Mesenchymal stem cell (in vitro differentiated cells and primary cell): Measurements from ENCODE around the gene DNAJC13.
"Not testable (repeated sequence)": the region's sequence is repeated elsewhere in the genome, so short reads cannot be mapped to it uniquely, and the experiment has no call there.

ENCODE experiments used
- DNase-seq: peaks from one replicate; pipeline ENCODE4 v3.0.0-alpha.2; 2013
- H2AFZ ChIP-seq: one replicate; pipeline ENCODE4 v1.6.1; 2013; ENCODE audit warnings: low read depth, mild to moderate bottlenecking, control low read depth, inconsistent platforms, low read length, moderate library complexity
- H2AK5ac ChIP-seq: 2 replicates; pipeline ENCODE4 v1.6.1; 2013; ENCODE audit warnings: low read length, moderate library complexity, mild to moderate bottlenecking, inconsistent platforms; ENCODE audit not compliant: severe bottlenecking
- H2BK120ac ChIP-seq: one replicate; pipeline ENCODE4 v1.6.1; 2013; ENCODE audit warnings: low read depth, mild to moderate bottlenecking, inconsistent platforms, low read length, moderate library complexity
- H2BK12ac ChIP-seq, 2 experiments: one replicate each; pipeline ENCODE4 v1.6.1; 2013; ENCODE audit warnings: inconsistent platforms in 2 of 2, low read length in 2 of 2, mild to moderate bottlenecking in 2 of 2, moderate library complexity in 2 of 2, control low read depth in 1 of 2
- H2BK15ac ChIP-seq: one replicate; pipeline ENCODE4 v1.6.1; 2013; ENCODE audit warnings: mild to moderate bottlenecking, low read depth, inconsistent platforms; ENCODE audit not compliant: poor library complexity, severe bottlenecking
- H2BK5ac ChIP-seq: 2 replicates; pipeline ENCODE4 v1.6.1; 2013; ENCODE audit warnings: low read depth, mild to moderate bottlenecking, low read length, control low read depth, inconsistent platforms; ENCODE audit not compliant: poor library complexity, severe bottlenecking
- H3K14ac ChIP-seq, 2 experiments: one replicate each; pipeline ENCODE4 v1.6.1; 2013; ENCODE audit warnings: inconsistent platforms in 2 of 2, low read length in 2 of 2, control low read depth in 1 of 2, mild to moderate bottlenecking in 1 of 2, moderate library complexity in 1 of 2
- H3K18ac ChIP-seq, 2 experiments: one replicate each; pipeline ENCODE4 v1.6.1; 2013; ENCODE audit warnings: inconsistent platforms in 2 of 2, low read length in 2 of 2, control low read depth in 1 of 2, low read depth in 1 of 2, mild to moderate bottlenecking in 1 of 2
- H3K23ac ChIP-seq, 2 experiments: one replicate each; pipeline ENCODE4 v1.6.1; 2013; ENCODE audit warnings: inconsistent platforms in 2 of 2, low read length in 2 of 2, mild to moderate bottlenecking in 2 of 2, moderate library complexity in 2 of 2, control low read depth in 1 of 2
- H3K27ac ChIP-seq: 2 replicates; pipeline ENCODE4 v1.5.1; 2013; ENCODE audit warnings: mild to moderate bottlenecking, moderate library complexity, low read length, control low read depth, inconsistent platforms; ENCODE audit not compliant: poor library complexity, severe bottlenecking
- H3K27me3 ChIP-seq, 2 experiments: 2 replicates each; pipeline versions ENCODE4 v1.6.1 to v1.7.0; 2013; ENCODE audit warnings: low read length in 2 of 2, mild to moderate bottlenecking in 2 of 2, moderate library complexity in 2 of 2, control low read depth in 1 of 2, inconsistent platforms in 1 of 2; ENCODE audit not compliant: control insufficient read depth in 1 of 2, insufficient read depth in 1 of 2
- H3K36me3 ChIP-seq, 2 experiments: 2 replicates each; pipeline versions ENCODE4 v1.6.1 to v1.7.0; 2013; ENCODE audit warnings: low read length in 2 of 2, control low read depth in 1 of 2, inconsistent platforms in 1 of 2, low read depth in 1 of 2, mild to moderate bottlenecking in 1 of 2; ENCODE audit not compliant: insufficient read depth in 2 of 2, control insufficient read depth in 1 of 2
- H3K4ac ChIP-seq, 2 experiments: one replicate each; pipeline ENCODE4 v1.6.1; 2013; ENCODE audit warnings: inconsistent platforms in 2 of 2, low read length in 2 of 2, mild to moderate bottlenecking in 2 of 2, moderate library complexity in 2 of 2, control low read depth in 1 of 2, low read depth in 1 of 2
- H3K4me1 ChIP-seq: 2 replicates; pipeline ENCODE4 v1.6.1; 2013; ENCODE audit warnings: low read depth, low read length, control low read depth; ENCODE audit not compliant: control insufficient read depth, insufficient read depth
- H3K4me2 ChIP-seq: 2 replicates; pipeline ENCODE4 v1.6.1; 2013; ENCODE audit warnings: low read length, mild to moderate bottlenecking, inconsistent platforms; ENCODE audit not compliant: poor library complexity, severe bottlenecking
- H3K4me3 ChIP-seq, 2 experiments: 2 replicates each; pipeline versions ENCODE4 v1.5.1 to v1.7.0; 2013; ENCODE audit warnings: low read length in 2 of 2, mild to moderate bottlenecking in 2 of 2, control low read depth in 1 of 2, low read depth in 1 of 2; ENCODE audit not compliant: insufficient read depth in 1 of 2
- H3K79me1 ChIP-seq: replicated peaks from 2 replicates; pipeline ENCODE4 v1.6.1; 2013; ENCODE audit warnings: mild to moderate bottlenecking, control low read depth, low read length, inconsistent platforms; ENCODE audit not compliant: poor library complexity, severe bottlenecking
- H3K9ac ChIP-seq: 2 replicates; pipeline ENCODE4 v1.7.0; 2013; ENCODE audit warnings: mild to moderate bottlenecking, low read length, moderate library complexity
- H3K9me3 ChIP-seq: 2 replicates; pipeline ENCODE4 v1.7.0; 2013; ENCODE audit warnings: mild to moderate bottlenecking, low read length; ENCODE audit not compliant: control insufficient read depth
- H4K8ac ChIP-seq: one replicate; pipeline ENCODE4 v1.6.1; 2013; ENCODE audit warnings: inconsistent platforms, mild to moderate bottlenecking, low read length, moderate library complexity
- H4K91ac ChIP-seq: one replicate; pipeline ENCODE4 v1.6.1; 2013; ENCODE audit warnings: mild to moderate bottlenecking, low read length, inconsistent platforms
- whole genome bisulfite sequencing: methylation state at CpG from one replicate; pipeline ENCODE4 v1.1.7; 2013; ENCODE audit warnings: mixed read lengths; 5-methylcytosine and 5-hydroxymethylcytosine counted together

The DNAJC13 gene

DNA sequence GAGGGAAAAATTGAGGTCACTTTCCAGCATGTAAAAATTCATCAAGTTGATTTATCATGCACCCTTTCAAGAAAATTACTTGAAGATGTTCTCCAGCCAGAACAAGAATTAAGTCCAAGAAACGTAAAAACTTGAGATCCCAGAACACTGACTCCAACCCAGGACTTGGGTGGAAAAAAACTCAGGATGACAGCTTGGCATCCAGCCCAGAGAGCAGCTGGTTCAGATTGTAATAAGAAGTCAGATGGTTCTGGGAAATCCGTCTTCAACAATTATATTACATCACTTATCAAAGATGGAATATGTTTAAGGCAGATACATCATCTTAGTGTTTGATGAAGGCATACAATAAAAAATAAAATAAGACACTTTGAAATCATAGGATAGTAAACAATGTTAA is 23.0 kb upstream of the DNAJC13 start:
- H3K27me3 ChIP-seq, result no peaks in the 10 kb centered on the region
- H3K4me2 ChIP-seq, result no peak overlapping the region
- no peak overlapping the region for H2AK5ac ChIP-seq
- no peak overlapping the region for H2BK15ac ChIP-seq
- no peak overlapping the region for H3K27ac ChIP-seq
- 50% methylated on average over 1 of the region's 2 CpGs for WGBS
- no peak overlapping the region for H2AFZ ChIP-seq
- no peaks in the 10 kb centered on the region for H3K9me3 ChIP-seq
- H2BK5ac ChIP-seq, result no peak overlapping the region
- DNase-seq, result no peak
- H3K14ac ChIP-seq, result no peak overlapping the region
- no peak overlapping the region for H4K91ac ChIP-seq
- H3K4me1 ChIP-seq, result no peaks in the 10 kb centered on the region
- no peak overlapping the region for H3K9ac ChIP-seq
- no peak overlapping the region for H2BK120ac ChIP-seq
- no peaks in the 10 kb centered on the region for H3K36me3 ChIP-seq
- no peak overlapping the region for H3K18ac ChIP-seq
- no peaks in the 10 kb centered on the region for H3K79me1 ChIP-seq
- no peak overlapping the region for H3K23ac ChIP-seq
- no peak overlapping the region for H2BK12ac ChIP-seq
- H4K8ac ChIP-seq, result no peak overlapping the region
- no peak overlapping the region for H3K4me3 ChIP-seq
- no peak overlapping the region for H3K4ac ChIP-seq

DNA sequence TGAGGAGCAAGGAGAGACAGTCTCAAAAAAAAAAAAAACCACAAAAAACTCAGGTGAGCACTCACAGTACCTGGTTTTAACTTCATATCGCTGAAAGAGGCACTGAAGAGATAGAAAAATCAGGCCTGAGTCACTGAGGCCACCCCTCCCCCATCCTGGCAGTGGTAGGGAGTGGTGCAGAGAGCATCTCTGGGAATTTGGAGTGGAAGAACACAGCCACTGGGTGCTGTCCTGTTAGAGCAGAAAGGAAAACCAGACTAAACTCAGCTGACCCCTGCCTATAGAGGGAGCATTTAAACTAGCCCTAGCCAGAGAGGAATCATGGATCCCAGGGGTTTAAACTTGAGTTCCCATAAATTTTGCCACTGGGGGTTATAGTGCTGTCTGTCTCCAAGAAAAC is 22.2 kb upstream of the DNAJC13 start:
- no peaks in the 10 kb centered on the region for H3K79me1 ChIP-seq
- no peaks in the 10 kb centered on the region for H3K4me1 ChIP-seq
- no peak overlapping the region for H3K4me2 ChIP-seq
- H4K8ac ChIP-seq, result no peak overlapping the region
- H2AFZ ChIP-seq, result no peak overlapping the region
- H3K9ac ChIP-seq, result no peak overlapping the region
- no peak overlapping the region for H2BK15ac ChIP-seq
- no peaks in the 10 kb centered on the region for H3K9me3 ChIP-seq
- H4K91ac ChIP-seq, result no peak overlapping the region
- no peak overlapping the region for H3K23ac ChIP-seq
- H3K36me3 ChIP-seq, result no peaks in the 10 kb centered on the region
- H3K4me3 ChIP-seq, result no peak overlapping the region
- H3K14ac ChIP-seq, result no peak overlapping the region
- no peak overlapping the region for H2BK5ac ChIP-seq
- no peak overlapping the region for H2AK5ac ChIP-seq
- H3K27me3 ChIP-seq, result no peaks in the 10 kb centered on the region
- H2BK12ac ChIP-seq, result no peak overlapping the region
- DNase-seq, result no peak
- no peak overlapping the region for H3K4ac ChIP-seq
- no peak overlapping the region for H3K27ac ChIP-seq
- no peak overlapping the region for H3K18ac ChIP-seq
- 71% methylated on average over 1 of the region's 1 CpG for WGBS
- no peak overlapping the region for H2BK120ac ChIP-seq

DNA sequence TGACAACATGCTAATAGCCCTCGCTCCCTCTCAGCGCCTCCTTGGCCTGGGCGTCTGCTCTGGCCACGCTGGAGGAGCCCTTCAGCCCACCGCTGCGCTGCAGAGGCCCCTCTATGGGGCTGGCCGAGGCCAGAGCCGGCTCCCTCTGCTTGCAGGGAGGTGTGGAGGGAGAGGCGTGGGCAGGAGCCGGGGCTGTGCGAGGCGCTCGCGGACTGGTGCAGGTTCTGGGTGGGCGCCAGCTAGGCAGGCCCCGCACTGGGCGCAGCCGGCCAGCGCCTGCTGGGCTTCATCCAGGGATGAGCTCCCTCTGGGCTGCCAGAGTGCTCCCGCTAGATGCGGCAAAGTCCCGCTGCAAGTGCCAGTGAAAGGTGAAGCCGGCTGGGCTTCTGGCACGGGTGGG is 21.0 kb upstream of the DNAJC13 start:
- H2BK5ac ChIP-seq, result no peak overlapping the region
- 95% methylated on average over 24 of the region's 24 CpGs for WGBS
- H3K79me1 ChIP-seq, result no peaks in the 10 kb centered on the region
- H3K9me3 ChIP-seq, result no peaks in the 10 kb centered on the region
- no peak overlapping the region for H3K27ac ChIP-seq
- H3K4ac ChIP-seq, result no peak overlapping the region
- H2BK120ac ChIP-seq, result no peak overlapping the region
- no peak overlapping the region for H4K91ac ChIP-seq
- no peak overlapping the region for H4K8ac ChIP-seq
- H3K36me3 ChIP-seq, result no peaks in the 10 kb centered on the region
- peaks cover 0 to 4% of the 10 kb centered on the region in 2 experiments for H3K27me3 ChIP-seq
- no peak overlapping the region for H3K4me3 ChIP-seq
- H3K14ac ChIP-seq, result no peak overlapping the region
- no peak overlapping the region for H2AFZ ChIP-seq
- no peak overlapping the region for H3K9ac ChIP-seq
- H3K4me2 ChIP-seq, result no peak overlapping the region
- H3K23ac ChIP-seq, result no peak overlapping the region
- H2AK5ac ChIP-seq, result no peak overlapping the region
- H2BK15ac ChIP-seq, result no peak overlapping the region
- peak overlapping the region in 1 of 2 experiments; percentile 38 for H3K18ac ChIP-seq
- H2BK12ac ChIP-seq, result no peak overlapping the region
- no peak for DNase-seq
- H3K4me1 ChIP-seq, result no peaks in the 10 kb centered on the region

GRCh38 chr3:132396776-132397175 is 20.5 kb upstream of the DNAJC13 start:
- not testable (repeated sequence) for H2BK15ac ChIP-seq, H3K18ac ChIP-seq, H3K23ac ChIP-seq, H2BK120ac ChIP-seq, H3K14ac ChIP-seq, H2AK5ac ChIP-seq, H2BK12ac ChIP-seq, H2AFZ ChIP-seq, H3K79me1 ChIP-seq, H3K4me1 ChIP-seq, H3K9me3 ChIP-seq, DNase-seq, H3K4ac ChIP-seq, H4K8ac ChIP-seq, H4K91ac ChIP-seq, H2BK5ac ChIP-seq, H3K4me3 ChIP-seq, H3K9ac ChIP-seq, H3K27ac ChIP-seq, H3K27me3 ChIP-seq, H3K36me3 ChIP-seq, H3K4me2 ChIP-seq
- 92% methylated on average over 8 of the region's 8 CpGs for WGBS
